Pancreas (tissue), 10 donors: ENCODE measurements around the gene HERC3. TPM values are rescaled to one million over a fixed set of nuclear protein-coding genes. Genes with fewer than 3 reads are reported as not detected.

Experiments used
- ATAC-seq, 4 donors: fragments of 200-7000 bp; cut with Tn5 transposase; one replicate each; pipeline versions ENCODE4 v1.8.0 to v1.9.1; 2020; ENCODE audit warnings: mild to moderate bottlenecking in 4 of 4, moderate library complexity in 4 of 4
- DNase-seq, 6 donors: peaks; one replicate each; pipeline ENCODE4 v3.0.0-alpha.2; 2020
- FAIRE-seq: peaks from 2 replicates; lab custom pipeline; 2012; peaks lifted over from hg19 to GRCh38; lab: Jason Lieb, UNC
- H3K27ac ChIP-seq, 4 donors: fragments of 200-600 bp; sonication (generic); 1 replicate in 3 of 4; 2 replicates in 1 of 4; pipeline versions ENCODE4 v1.5.0 to v1.8.0; 2020
- H3K27me3 ChIP-seq, 4 donors: fragments of 200-600 bp; one replicate each; pipeline ENCODE4 v1.8.0; 2021
- H3K36me3 ChIP-seq, 3 donors: fragments of 200-600 bp; sonication (generic) in 1 of 3; one replicate each; pipeline versions ENCODE4 v1.5.0 to v1.8.0; 2020 to 2021
- H3K4me1 ChIP-seq, 3 donors: fragments of 200-600 bp; one replicate each; pipeline ENCODE4 v1.8.0; 2021
- H3K4me3 ChIP-seq, 4 donors: fragments of 200-600 bp; sonication (generic) in 2 of 4; one replicate each; pipeline versions ENCODE4 v1.5.0 to v1.8.0; 2020 to 2021
- H3K9me3 ChIP-seq, 4 donors: fragments of 200-600 bp; one replicate each; pipeline ENCODE4 v1.8.0; 2021
- CTCF ChIP-seq, 4 donors: fragments of 200-600 bp; sonication (generic) in 3 of 4; IDR thresholded peaks; one replicate each; pipeline versions ENCODE4 v1.5.0 to v1.8.0; 2021; ENCODE audit warnings: antibody characterized with exemption in 4 of 4
- WGBS, 2 donors: extraction: QIAGEN DNeasy Blood & Tissue Kit; methylation state at CpG; one replicate each; pipeline ENCODE4 v1.1.7; 2013; 5-methylcytosine and 5-hydroxymethylcytosine counted together
- intact Hi-C, 3 donors: fragments of 100-400 bp; cut with DNase I; formaldehyde crosslinking; loops; one replicate each; pipeline versions ENCODE4 v1.11.1 to v1.14.2; 2022
- polyA plus RNA-seq, 2 donors: library from polyadenylated mRNA; stranded (reverse); fragments of 200-250 nt; gene quantifications; one replicate each; pipeline ENCODE4 v1.2.3, GENCODE V29; 2013
- total RNA-seq, 6 donors: library from RNA; stranded (reverse); fragmentation: NEBNext Ultra II Directional in 4 of 6; extraction: Animal tissue kit (Norgen Biotek cat#: 25700) in 4 of 6; gene quantifications; one replicate each; pipeline versions ENCODE4 v1.2.1 to v1.2.4, GENCODE V29; 2021 to 2023
- donor health status: healthy with polysubstance abuse.
- donor health status: DM: no; HTN: no; CAD: no; lungs with moderate emphysema.
- donor health status: DM: no; HTN: no; CAD: no.
- donor health status: control.
- donor health status: control.
- donor health status: Bipolar disorder and iron deficiency.
- donor health status: DM: yes; HTN: yes; CAD: no.
- donor health status: DM: no; HTN: no; CAD: no.
- donor health status: DM: no; HTN: no; CAD: no.
- donor health status: DM: yes; HTN: yes; CAD: no.

Gene HERC3
- total and polyA plus RNA-seq, 8 donors = 2.7 to 18.0 (median 8.0) TPM

GRCh38 chr4:88722276-88722780, 130.0 kb downstream of the HERC3 start:
- Histone ChIP-seq H3K4me3 (no peak overlapping the region), H3K27me3 (no peaks in the 10 kb centered on the region), H3K36me3 (peaks cover 0 to 10% (median 9%) of the 10 kb centered on the region in 3 donors), H3K4me1 (no peaks in the 10 kb centered on the region), H3K9me3 (no peaks in the 10 kb centered on the region), H3K27ac (no peak overlapping the region)
- intact Hi-C loops = no loop called here
- FAIRE-seq (no peak), ATAC-seq (no peak), DNase-seq (no peak)
- WGBS, 2 donors = 94 to 95% methylated on average over 10 of the region's 10 CpGs
- TF ChIP-seq CTCF (IDR thresholded peaks at IDR 0.05) = no peak

- Histone ChIP-seq H3K27me3 (no peaks in the 10 kb centered on the region), H3K9me3 (no peaks in the 10 kb centered on the region), H3K36me3 (peaks cover 0 to 13% (median 12%) of the 10 kb centered on the region in 3 donors), H3K4me1 (no peaks in the 10 kb centered on the region), H3K27ac (no peak overlapping the region), H3K4me3 (no peak overlapping the region)
- whole genome bisulfite sequencing, 2 donors = 95 to 96% methylated on average over 2 of the region's 2 CpGs
- ATAC-seq = no peak
- FAIRE-seq = no peak
- intact Hi-C loops = no loop called here
- no peak for TF ChIP-seq CTCF (IDR thresholded peaks at IDR 0.05)
- DNase-seq = no peak
Measured at GRCh38 chr4:88722828-88723227, 130.5 kb downstream of the HERC3 start.

- FAIRE-seq = no peak
- intact Hi-C loops = no loop called here
- ATAC-seq = no peak
Measured at GRCh38 chr4:88724406-88724805, 132.1 kb downstream of the HERC3 start.

GRCh38 chr4:88725143-88725542, 132.9 kb downstream of the HERC3 start:
- no peak overlapping the region for H3K4me3 ChIP-seq
- no peaks in the 10 kb centered on the region for H3K4me1 ChIP-seq
- no peak for DNase-seq
- no peaks in the 10 kb centered on the region for H3K9me3 ChIP-seq
- H3K27ac ChIP-seq = no peak overlapping the region
- WGBS, 2 donors = 94 to 96% methylated on average over 4 of the region's 4 CpGs
- TF ChIP-seq CTCF (IDR thresholded peaks at IDR 0.05) = no peak
- no peaks in the 10 kb centered on the region for H3K27me3 ChIP-seq
- ATAC-seq = no peak
- H3K36me3 ChIP-seq = peaks cover 0 to 31% (median 19%) of the 10 kb centered on the region in 3 donors
- intact Hi-C loops = no loop called here
- FAIRE-seq = no peak

More at GRCh38 chr4:88724406-88724805, 132.1 kb downstream of the HERC3 start:
- DNase-seq = no peak
- Histone ChIP-seq H3K27me3 (no peaks in the 10 kb centered on the region), H3K27ac (no peak overlapping the region), H3K9me3 (no peaks in the 10 kb centered on the region), H3K4me1 (no peaks in the 10 kb centered on the region), H3K4me3 (no peak overlapping the region), H3K36me3 (peaks cover 0 to 25% (median 18%) of the 10 kb centered on the region in 3 donors)
- TF ChIP-seq CTCF (IDR thresholded peaks at IDR 0.05) = no peak
- WGBS, 2 donors = 87 to 91% methylated on average over 2 of the region's 2 CpGs

GRCh38 chr4:88725986-88726385, 133.7 kb downstream of the HERC3 start:
- no peak overlapping the region for H3K27ac ChIP-seq
- H3K4me3 ChIP-seq = no peak overlapping the region
- H3K27me3 ChIP-seq = no peaks in the 10 kb centered on the region
- H3K36me3 ChIP-seq = peaks cover 0 to 39% (median 28%) of the 10 kb centered on the region in 3 donors
- no peak for DNase-seq
- no peak for TF ChIP-seq CTCF (IDR thresholded peaks at IDR 0.05)
- ATAC-seq = no peak
- H3K9me3 ChIP-seq = no peaks in the 10 kb centered on the region
- H3K4me1 ChIP-seq = no peaks in the 10 kb centered on the region
- intact Hi-C loops = no loop called here
- 95% methylated on average over 2 of the region's 2 CpGs for WGBS, 2 donors
- FAIRE-seq = no peak
